Measurements from ENCODE around the gene GPD2. TPM values are rescaled to one million over a fixed set of nuclear protein-coding genes. Genes with fewer than 3 reads are reported as not detected.

GPD2 gene
- total and polyA plus RNA-seq, 7 donors = 6.3 to 86.6 (median 24.0) TPM

GRCh38 chr2:156481312-156481711 is 45.1 kb downstream of the GPD2 start:
- no peaks in the 10 kb centered on the region for H3K9me3 ChIP-seq
- no peak for DNase-seq
- ATAC-seq = no peak
- H3K27ac ChIP-seq = no peak overlapping the region
- intact Hi-C loops (cut with DNase I) = no loop called here
- no peak overlapping the region for H3K4me3 ChIP-seq
- H3K27me3 ChIP-seq (ENCODE audit: insufficient read depth in 3 of 3, low read length in 2 of 3) = no peaks in the 10 kb centered on the region
- peaks cover 30% of the 10 kb centered on the region for H3K4me1 ChIP-seq
- H3K36me3 ChIP-seq (ENCODE audit: insufficient read depth in 1 of 2, low read depth in 1 of 2) = peaks cover under 1 to 7% of the 10 kb centered on the region in 2 donors
- no peak for TF ChIP-seq CTCF (IDR thresholded peaks at IDR 0.05)

- TF ChIP-seq CTCF (IDR thresholded peaks at IDR 0.05) = no peak
- no peak for DNase-seq
- no peak overlapping the region for H3K4me3 ChIP-seq
- WGBS, 3 donors = 61 to 66% (median 65%) methylated on average over 3 of the region's 3 CpGs
- peaks cover 12% of the 10 kb centered on the region for H3K4me1 ChIP-seq
- no peaks in the 10 kb centered on the region for H3K27me3 ChIP-seq (ENCODE audit: insufficient read depth in 3 of 3, low read length in 2 of 3)
- H3K36me3 ChIP-seq (ENCODE audit: insufficient read depth in 1 of 2, low read depth in 1 of 2) = no peaks in the 10 kb centered on the region
- intact Hi-C loops (cut with DNase I) = no loop called here
- H3K9me3 ChIP-seq = no peaks in the 10 kb centered on the region
- no peak for ATAC-seq
- H3K27ac ChIP-seq = no peak overlapping the region
Measured at GRCh38 chr2:156483741-156484173, 47.6 kb downstream of the GPD2 start.

GRCh38 chr2:156486147-156486546 is 50.0 kb downstream of the GPD2 start:
- ATAC-seq (peak; percentile 79 to 93 (median 86)), DNase-seq (no peak)
- TF ChIP-seq CTCF (IDR thresholded peaks at IDR 0.05) = no peak
- no peaks in the 10 kb centered on the region for H3K27me3 ChIP-seq (ENCODE audit: insufficient read depth in 3 of 3, low read length in 2 of 3)
- H3K9me3 ChIP-seq = no peaks in the 10 kb centered on the region
- 39 to 43% (median 40%) methylated on average over 4 of the region's 4 CpGs for WGBS, 3 donors
- no peaks in the 10 kb centered on the region for H3K36me3 ChIP-seq (ENCODE audit: insufficient read depth in 1 of 2, low read depth in 1 of 2)
- intact Hi-C loops (cut with DNase I) = no loop called here
- peaks cover 8% of the 10 kb centered on the region for H3K4me1 ChIP-seq
- no peak overlapping the region for H3K4me3 ChIP-seq
- H3K27ac ChIP-seq = no peak overlapping the region

GRCh38 chr2:156486614-156487013 is 50.4 kb downstream of the GPD2 start:
- WGBS, 3 donors = 93 to 99% (median 95%) methylated on average over 2 of the region's 2 CpGs
- no peaks in the 10 kb centered on the region for H3K36me3 ChIP-seq (ENCODE audit: insufficient read depth in 1 of 2, low read depth in 1 of 2)
- ATAC-seq = no peak

More at GRCh38 chr2:156486614-156487013, 50.4 kb downstream of the GPD2 start:
- no peaks in the 10 kb centered on the region for H3K27me3 ChIP-seq (ENCODE audit: insufficient read depth in 3 of 3, low read length in 2 of 3)
- intact Hi-C loops (cut with DNase I) = no loop called here
- DNase-seq = no peak
- no peak overlapping the region for H3K27ac ChIP-seq
- no peaks in the 10 kb centered on the region for H3K9me3 ChIP-seq
- H3K4me3 ChIP-seq = no peak overlapping the region
- H3K4me1 ChIP-seq = peaks cover 8% of the 10 kb centered on the region
- no peak for TF ChIP-seq CTCF (IDR thresholded peaks at IDR 0.05)
